WI38 (cell line): Measurements from ENCODE around the gene DEFB128.
"Not testable (repeated sequence)": the region's sequence is repeated elsewhere in the genome, so short reads cannot be mapped to it uniquely, and the experiment has no call there.

Source experiments
- H3K4me3 ChIP-seq: 2 replicates; pipeline ENCODE4 v1.5.1; 2011; ENCODE audit warnings: low read depth, mild to moderate bottlenecking, control low read depth, low read length
- CTCF ChIP-seq: IDR thresholded peaks from 2 replicates; pipeline ENCODE4 v1.5.1; 2012; ENCODE audit warnings: low read depth, mild to moderate bottlenecking, control low read depth, low read length

Gene DEFB128

GRCh38 chr20:221258-221830, 31.8 kb upstream of the DEFB128 start:
- no peak for TF ChIP-seq CTCF
- no peak overlapping the region for H3K4me3 ChIP-seq

- H3K4me3 ChIP-seq, result no peak overlapping the region
- TF ChIP-seq CTCF, result no peak
Measured at GRCh38 chr20:219290-220115, 30.0 kb upstream of the DEFB128 start.

GRCh38 chr20:217266-217665, 27.8 kb upstream of the DEFB128 start:
- no peak for TF ChIP-seq CTCF
- no peak overlapping the region for H3K4me3 ChIP-seq

- no peak overlapping the region for H3K4me3 ChIP-seq
- TF ChIP-seq CTCF, result no peak
Measured at GRCh38 chr20:215796-216195, 26.3 kb upstream of the DEFB128 start.

GRCh38 chr20:214383-214782, 24.9 kb upstream of the DEFB128 start:
- no peak for TF ChIP-seq CTCF
- no peak overlapping the region for H3K4me3 ChIP-seq

GRCh38 chr20:210809-211502, 21.4 kb upstream of the DEFB128 start:
- H3K4me3 ChIP-seq, result no peak overlapping the region
- no peak for TF ChIP-seq CTCF

- peak; percentile 41; the same call in 1 of the 2 replicates for TF ChIP-seq CTCF
- H3K4me3 ChIP-seq, result no peak overlapping the region
Measured at GRCh38 chr20:208942-209566, 19.5 kb upstream of the DEFB128 start.

GRCh38 chr20:203630-204029, 14.1 kb upstream of the DEFB128 start:
- not testable (repeated sequence) for H3K4me3 ChIP-seq
